ENCODE measurements around the gene MITF.

The MITF gene

GRCh38 chr3:69833591-69833990, 94.3 kb downstream of the MITF start:
- TF ChIP-seq POLR2A (IDR thresholded peaks at IDR 0.05; ENCODE audit: low read length): no peak
- no peak for TF ChIP-seq GATA1 (IDR thresholded peaks at IDR 0.05; ENCODE audit: low read depth, low read length)

GRCh38 chr3:69838217-69838616, 99.0 kb downstream of the MITF start:
- no peak for DNase-seq

More at GRCh38 chr3:69833591-69833990, 94.3 kb downstream of the MITF start:
- DNase-seq: no peak

GRCh38 chr3:69838696-69839515, 99.6 kb downstream of the MITF start:
- DNase-seq: no peak
- TF ChIP-seq POLR2A (IDR thresholded peaks at IDR 0.05; ENCODE audit: low read length) (no peak), GATA1 (IDR thresholded peaks at IDR 0.05; ENCODE audit: low read depth, low read length) (no peak)

More at GRCh38 chr3:69838217-69838616, 99.0 kb downstream of the MITF start:
- TF ChIP-seq POLR2A (IDR thresholded peaks at IDR 0.05; ENCODE audit: low read length): no peak
- TF ChIP-seq GATA1 (IDR thresholded peaks at IDR 0.05; ENCODE audit: low read depth, low read length): no peak

- TF ChIP-seq GATA1 (IDR thresholded peaks at IDR 0.05; ENCODE audit: low read depth, low read length): no peak
- no peak for TF ChIP-seq POLR2A (IDR thresholded peaks at IDR 0.05; ENCODE audit: low read length)
- no peak for DNase-seq
These were observed 103.1 kb downstream of the MITF start for GRCh38 chr3:69842351-69842750.

GRCh38 chr3:69842789-69843188, 103.5 kb downstream of the MITF start:
- no peak for TF ChIP-seq POLR2A (IDR thresholded peaks at IDR 0.05; ENCODE audit: low read length)
- no peak for TF ChIP-seq GATA1 (IDR thresholded peaks at IDR 0.05; ENCODE audit: low read depth, low read length)
- DNase-seq: no peak

- no peak for DNase-seq
- TF ChIP-seq POLR2A (IDR thresholded peaks at IDR 0.05; ENCODE audit: low read length) (no peak), GATA1 (IDR thresholded peaks at IDR 0.05; ENCODE audit: low read depth, low read length) (no peak)
These were observed 105.4 kb downstream of the MITF start for GRCh38 chr3:69844706-69845105.

- no peak for TF ChIP-seq POLR2A (IDR thresholded peaks at IDR 0.05; ENCODE audit: low read length)
- TF ChIP-seq GATA1 (IDR thresholded peaks at IDR 0.05; ENCODE audit: low read depth, low read length): no peak
- no peak for DNase-seq
These were observed 108.0 kb downstream of the MITF start for GRCh38 chr3:69847303-69847702.

GRCh38 chr3:69848113-69848512, 108.8 kb downstream of the MITF start:
- TF ChIP-seq GATA1 (IDR thresholded peaks at IDR 0.05; ENCODE audit: low read depth, low read length) (no peak), POLR2A (IDR thresholded peaks at IDR 0.05; ENCODE audit: low read length) (no peak)
- no peak for DNase-seq

- TF ChIP-seq POLR2A (IDR thresholded peaks at IDR 0.05; ENCODE audit: low read length) (no peak), GATA1 (IDR thresholded peaks at IDR 0.05; ENCODE audit: low read depth, low read length) (no peak)
- DNase-seq: no peak
These were observed 111.6 kb downstream of the MITF start for GRCh38 chr3:69850849-69851248.

- no peak for DNase-seq
- TF ChIP-seq GATA1 (IDR thresholded peaks at IDR 0.05; ENCODE audit: low read depth, low read length) (no peak), POLR2A (IDR thresholded peaks at IDR 0.05; ENCODE audit: low read length) (no peak)
These were observed 113.8 kb downstream of the MITF start for GRCh38 chr3:69853027-69853426.

- TF ChIP-seq GATA1 (IDR thresholded peaks at IDR 0.05; ENCODE audit: low read depth, low read length): no peak
These were observed 116.3 kb downstream of the MITF start for GRCh38 chr3:69855436-69856162.

GRCh38 chr3:69856965-69857705, 117.9 kb downstream of the MITF start:
- DNase-seq: no peak
- TF ChIP-seq POLR2A (IDR thresholded peaks at IDR 0.05; ENCODE audit: low read length): no peak
- no peak for TF ChIP-seq GATA1 (IDR thresholded peaks at IDR 0.05; ENCODE audit: low read depth, low read length)

More at GRCh38 chr3:69855436-69856162, 116.3 kb downstream of the MITF start:
- DNase-seq: peak; percentile 19 to 28

- DNase-seq: no peak
- TF ChIP-seq GATA1 (IDR thresholded peaks at IDR 0.05; ENCODE audit: low read depth, low read length) (no peak), POLR2A (IDR thresholded peaks at IDR 0.05; ENCODE audit: low read length) (no peak)
These were observed 122.3 kb downstream of the MITF start for GRCh38 chr3:69861556-69861955.

GRCh38 chr3:69864141-69864540, 124.9 kb downstream of the MITF start:
- TF ChIP-seq POLR2A (IDR thresholded peaks at IDR 0.05; ENCODE audit: low read length) (no peak), GATA1 (IDR thresholded peaks at IDR 0.05; ENCODE audit: low read depth, low read length) (no peak)
- no peak for DNase-seq
